ENCODE measurements around the gene RAB11FIP4. TPM values are rescaled to one million over a fixed set of nuclear protein-coding genes. Genes with fewer than 3 reads are reported as not detected.

Gene RAB11FIP4
- total and polyA plus RNA-seq, 9 of the 15 experiments (the other 6 are each of a cell fraction or from before 2014, with no cell fraction given): 0.62 to 16.6 (median 8.9) TPM

GRCh38 chr17:31488264-31488981 is 96.9 kb downstream of the RAB11FIP4 start (continued):
- TF ChIP-seq ZNF224 (CRISPR knock-in tag; IDR thresholded peaks at IDR 0.05) (no peak), VEZF1 (CRISPR knock-in tag; IDR thresholded peaks at IDR 0.05) (no peak), ZBTB12 (CRISPR knock-in tag; IDR thresholded peaks at IDR 0.05) (no peak), SPI1 (IDR thresholded peaks at IDR 0.05; ENCODE audit: borderline replicate concordance, low read depth, low read length) (no peak)

GRCh38 chr17:31488982-31489294 is 97.5 kb downstream of the RAB11FIP4 start:
- Histone ChIP-seq H3K4me1 (replicated peaks in 1 of 2; ENCODE audit: control insufficient read depth in 2 of 2, insufficient read depth in 2 of 2, low read length in 2 of 2) (peaks cover 61 to 67% of the 10 kb centered on the region in 2 experiments), H3K79me2 (ENCODE audit: control insufficient read depth, insufficient read depth, low read length) (peaks cover 17% of the 10 kb centered on the region)
- no peak for FAIRE-seq

More at GRCh38 chr17:31488982-31489294, 97.5 kb downstream of the RAB11FIP4 start:
- intact Hi-C loops (cut with micrococcal nuclease): no loop called here
- H3K4me2 ChIP-seq (ENCODE audit: insufficient read depth, low read length): peak overlapping the region; percentile 61
- in situ Hi-C loops (cut with MboI): no loop called here
- TF ChIP-seq KDM5B (IDR thresholded peaks at IDR 0.05; ENCODE audit: insufficient replicate concordance, low read depth, low read length) (peak; percentile 14), MBD1 (CRISPR knock-in tag; IDR thresholded peaks at IDR 0.05) (no peak)
- ChIA-PET POLR2A (interaction anchor here (0.6 to 3.1 kb wide), 3 partner anchors 10 to 300 kb away, joined by 3 to 18 read pairs (median 9); no protein-coding TSS in a partner anchor), CTCF (ENCODE audit: low intra/inter-chr PET ratio) (no interaction called here)
- ATAC-seq (no peak), DNase-seq (ENCODE audit: extremely low read depth in 1 of 4, low spot score in 3 of 4) (no peak)
- no peaks in the 10 kb centered on the region; the same call in 2 of the 3 replicates for H3K36me3 ChIP-seq (ENCODE audit: control insufficient read depth, insufficient read depth, low read length)
- no TSS peak for BruUV-seq (replicated peaks)
- no peaks in the 10 kb centered on the region for H3K27me3 ChIP-seq (ENCODE audit: control insufficient read depth in 2 of 2, insufficient read depth in 2 of 2, low read length in 2 of 2)
- H3K9me1 ChIP-seq (ENCODE audit: control insufficient read depth, insufficient read depth, low read length): peaks cover 5% of the 10 kb centered on the region
- 0 out of 2 replicates have a peak, but pooled peaks cover 6% of the 10 kb centered on the region for H4K20me1 ChIP-seq (replicated peaks; ENCODE audit: control insufficient read depth, insufficient read depth, low read length)
- peak overlapping the region; percentile 58 to 88; a peak in 3 of 4 replicates for H3K9ac ChIP-seq (ENCODE audit: insufficient read depth in 1 of 2, low read depth in 2 of 2, low read length in 2 of 2)
- no peaks in the 10 kb centered on the region for H3K9me3 ChIP-seq (replicated peaks; ENCODE audit: control insufficient read depth, insufficient read depth, low read depth, low read length)
- peak overlapping the region; percentile 64 for H3K4me3 ChIP-seq
- 74% methylated on average over 4 of the region's 4 CpGs for WGBS (ENCODE audit: insufficient coverage, low coverage, missing lambda C conversion rate)
- peak overlapping the region; percentile 23; the same call in 1 of the 3 replicates for H3K27ac ChIP-seq (ENCODE audit: extremely low read depth, low read depth, low read length)
- H2AFZ ChIP-seq (ENCODE audit: low read depth, low read length): no peak overlapping the region

All from K562 (cell line).